HG03575 (cell line): Measurements from ENCODE around the gene UBE2B.

Experiments
- ATAC-seq: cut with Tn5 transposase; IDR thresholded peaks from one replicate; pipeline ENCODE4 v1.9.1; 2021; ENCODE audit not compliant: unreplicated experiment, insufficient number of reproducible peaks, low FRiP score; ENCODE audit errors: extremely low read depth

Gene UBE2B

DNA sequence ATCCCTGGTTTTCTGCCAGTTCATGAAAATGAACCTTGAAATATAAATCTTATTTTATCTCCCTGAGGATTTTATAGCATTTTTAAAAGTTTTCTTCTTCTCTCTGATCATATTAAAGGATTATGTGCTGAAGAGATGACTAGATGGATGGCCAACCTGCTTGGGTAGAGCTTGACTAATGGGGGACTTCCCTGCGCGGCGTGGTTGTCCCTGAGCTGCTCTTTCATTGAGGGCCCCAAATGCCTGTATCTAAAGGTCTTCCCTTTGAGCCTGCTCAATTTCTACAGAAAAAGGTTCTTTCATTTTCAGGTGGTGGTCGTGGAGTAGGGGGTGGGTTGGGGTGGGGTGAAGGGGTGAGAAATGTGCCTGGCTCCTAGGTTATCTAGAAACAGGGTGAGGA is 60.8 kb downstream of the UBE2B start:
- ATAC-seq: no peak

DNA sequence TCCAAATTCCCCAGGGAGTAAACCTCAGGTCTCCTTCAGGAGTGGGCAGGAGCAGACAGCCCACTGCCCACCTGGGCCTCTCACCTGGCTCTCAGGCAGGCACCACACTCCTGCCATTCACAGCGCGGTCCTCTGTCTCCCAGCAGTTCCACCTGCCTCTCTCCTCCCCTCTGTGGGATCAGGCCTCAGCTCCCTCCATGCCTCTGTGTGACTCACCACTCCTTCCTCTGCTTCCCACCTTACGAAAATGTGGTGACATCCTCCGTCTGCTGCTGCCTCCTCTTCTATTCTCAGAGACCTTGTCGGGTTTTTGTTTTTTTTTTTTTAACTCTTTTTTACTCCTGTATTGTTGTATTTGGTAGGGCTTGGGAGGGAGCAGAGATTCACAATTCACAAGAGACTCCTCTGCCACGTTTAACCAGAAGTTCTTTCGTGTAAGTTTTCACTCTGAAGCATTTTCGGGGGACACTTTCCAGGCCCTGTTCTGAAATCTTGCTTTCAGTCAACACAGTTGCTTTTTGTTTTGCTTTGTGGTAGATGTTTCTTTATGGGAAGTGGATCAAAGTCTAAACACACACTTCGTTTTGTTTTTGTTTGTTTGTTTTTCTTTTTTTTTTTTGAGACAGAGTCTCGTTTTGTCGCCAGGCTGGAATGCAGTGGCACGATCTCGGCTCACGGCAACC is 61.4 kb downstream of the UBE2B start:
- no peak for ATAC-seq

DNA sequence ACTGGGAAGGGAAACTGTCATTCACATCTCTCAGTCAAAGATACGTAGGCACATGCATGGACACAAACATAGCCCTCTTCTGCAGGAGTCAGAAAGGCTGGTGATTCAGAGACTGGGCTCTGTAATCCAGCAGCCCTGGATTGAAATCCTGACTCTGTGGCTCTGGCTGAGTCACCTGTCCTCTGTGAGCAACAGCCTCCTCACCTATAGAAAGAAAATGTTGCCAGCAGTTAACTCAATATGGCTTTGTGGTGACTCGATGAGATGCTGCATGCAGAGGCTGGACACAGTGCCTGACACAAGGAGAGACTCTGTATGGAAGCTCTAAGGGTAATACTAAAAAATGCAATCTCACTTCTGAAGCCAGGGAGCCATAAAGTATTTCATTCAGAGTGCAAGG is 64.2 kb downstream of the UBE2B start:
- ATAC-seq: no peak

DNA sequence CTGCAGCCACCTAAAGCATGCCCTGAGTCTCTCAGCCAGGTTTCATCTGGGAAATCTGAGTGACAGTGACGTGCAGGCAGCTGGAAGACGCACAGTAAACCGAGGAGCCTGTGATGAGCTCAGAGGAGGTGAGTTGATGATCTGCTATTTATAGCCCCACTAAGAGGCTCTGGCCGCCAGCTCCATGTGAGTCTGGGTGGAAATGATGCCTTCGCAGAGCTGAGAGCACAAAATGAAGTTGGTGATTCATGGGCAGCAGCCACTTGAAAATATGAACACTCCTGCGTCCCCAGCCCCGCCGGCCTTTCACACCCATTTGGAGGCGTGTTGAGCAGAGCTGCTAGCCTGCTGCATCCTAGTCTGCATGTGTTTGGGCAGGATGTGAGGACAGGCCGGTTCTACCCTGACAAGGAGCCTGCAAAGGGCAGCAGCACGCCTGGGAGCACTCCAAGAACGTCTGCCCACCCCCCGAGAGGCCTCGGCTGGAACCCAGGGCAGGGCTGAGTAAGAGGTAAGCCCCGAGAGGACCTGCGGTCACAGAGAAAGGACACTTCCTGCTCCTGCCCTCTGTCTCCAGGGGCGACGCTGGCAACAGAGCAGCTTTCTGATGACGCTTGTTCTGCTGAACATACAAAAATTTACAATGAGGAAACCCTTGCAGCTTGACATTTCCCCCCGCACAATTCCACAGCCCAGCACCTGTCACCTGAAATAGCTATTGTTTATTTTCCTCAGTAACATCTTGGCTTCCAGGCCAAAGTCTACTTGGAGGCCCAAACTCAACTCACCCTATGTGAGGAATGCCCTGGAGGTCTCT is 65.4 kb downstream of the UBE2B start:
- no peak for ATAC-seq

DNA sequence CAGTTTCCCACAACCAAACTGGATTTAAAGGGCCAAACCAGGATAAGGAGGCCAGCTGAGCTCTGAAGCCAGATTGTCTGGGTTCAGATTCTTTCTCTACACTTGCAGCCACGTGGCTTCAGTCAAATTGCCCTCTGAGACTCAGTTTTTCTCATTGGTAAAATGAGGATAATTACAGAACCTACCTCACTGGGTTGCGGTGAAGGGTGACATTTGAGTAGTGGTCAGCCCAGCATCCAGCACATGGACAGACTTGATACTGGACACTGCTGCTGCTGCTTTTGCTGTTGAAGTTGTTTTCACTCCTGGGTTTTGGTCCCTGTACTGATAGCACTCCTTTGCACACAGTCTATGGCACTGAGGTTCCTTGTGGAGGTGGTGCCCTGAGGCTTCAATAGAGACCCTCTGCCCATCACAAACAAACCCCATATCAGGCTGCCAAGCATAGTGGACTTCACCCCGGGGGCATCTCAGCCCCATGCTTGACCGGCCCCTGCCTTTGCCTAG is 66.0 kb downstream of the UBE2B start:
- no peak for ATAC-seq

DNA sequence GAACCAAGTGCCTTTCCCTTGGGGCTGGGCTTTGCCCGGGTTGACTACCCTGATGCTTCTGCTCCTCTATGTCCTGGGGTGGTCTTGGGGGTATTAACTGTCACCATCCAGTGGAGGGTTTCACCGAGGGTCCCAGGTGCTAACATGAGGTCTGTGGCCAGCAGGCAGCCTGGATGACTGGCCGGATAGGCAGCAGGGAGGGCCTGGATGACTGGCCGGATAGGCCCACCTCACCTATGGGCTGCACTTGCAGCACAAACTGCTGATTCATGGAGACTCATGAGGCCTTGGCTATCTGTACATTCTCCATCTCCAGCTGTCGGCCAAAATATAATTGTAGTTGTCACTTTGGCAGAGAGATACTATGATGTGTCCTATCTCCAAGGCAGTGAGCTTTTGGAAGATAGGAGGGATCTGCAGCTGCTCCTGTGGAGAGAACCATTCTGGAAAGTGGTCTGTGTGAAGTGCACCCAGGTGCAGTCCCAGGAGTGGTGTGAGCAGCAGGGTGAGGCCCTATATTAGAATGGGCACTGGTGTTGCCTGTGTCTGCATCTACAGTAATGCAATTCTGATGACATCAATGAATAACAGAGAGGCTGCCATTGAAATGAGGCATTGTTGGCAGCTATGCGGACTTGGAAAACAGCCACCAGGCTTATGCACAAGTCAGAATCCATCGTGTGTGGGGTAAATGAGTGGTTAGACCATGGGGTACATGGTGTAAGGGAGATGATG is 66.6 kb downstream of the UBE2B start:
- no peak for ATAC-seq

DNA sequence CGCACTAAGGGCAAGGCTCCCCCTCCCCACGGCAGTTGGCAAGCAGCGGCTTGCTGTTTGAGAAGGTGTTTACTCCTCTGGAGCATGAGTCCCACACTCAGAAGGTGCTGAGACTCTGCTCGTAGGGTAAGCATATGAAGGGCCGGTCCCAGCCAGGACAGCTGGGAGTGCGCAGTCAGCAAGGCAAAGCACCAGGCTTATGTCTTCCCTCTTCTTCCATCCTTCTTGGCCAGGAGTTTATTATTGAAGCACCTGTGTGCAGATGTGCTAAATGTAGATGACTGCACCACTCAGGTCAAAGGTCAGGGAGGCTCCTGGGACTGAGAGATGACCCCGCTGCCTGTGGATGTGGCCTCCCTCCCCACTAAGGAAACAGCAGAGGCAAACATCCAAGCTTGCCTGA is 67.4 kb downstream of the UBE2B start:
- ATAC-seq: no peak

DNA sequence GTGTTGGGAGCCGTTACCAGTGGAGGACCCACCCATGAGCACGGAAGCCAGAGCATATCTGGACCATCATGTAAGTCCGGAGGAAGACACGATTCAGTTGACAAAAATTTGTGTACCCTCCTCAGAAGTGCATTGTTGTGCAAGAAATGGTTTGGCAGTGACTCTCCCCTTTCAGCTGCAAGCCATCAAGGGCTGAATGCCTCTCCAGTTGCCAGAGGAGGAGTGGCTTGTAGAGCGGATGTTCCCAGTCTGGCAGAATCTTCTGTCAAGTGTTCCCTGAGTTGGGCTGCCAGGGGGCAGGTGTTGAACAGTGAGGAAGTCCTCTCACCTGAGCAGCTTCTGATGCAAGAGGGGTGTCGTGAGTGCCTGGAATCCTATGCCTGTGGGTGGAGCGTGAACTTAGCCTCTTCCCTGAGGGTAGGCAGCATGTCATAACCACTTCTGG is 67.9 kb downstream of the UBE2B start:
- ATAC-seq: no peak

DNA sequence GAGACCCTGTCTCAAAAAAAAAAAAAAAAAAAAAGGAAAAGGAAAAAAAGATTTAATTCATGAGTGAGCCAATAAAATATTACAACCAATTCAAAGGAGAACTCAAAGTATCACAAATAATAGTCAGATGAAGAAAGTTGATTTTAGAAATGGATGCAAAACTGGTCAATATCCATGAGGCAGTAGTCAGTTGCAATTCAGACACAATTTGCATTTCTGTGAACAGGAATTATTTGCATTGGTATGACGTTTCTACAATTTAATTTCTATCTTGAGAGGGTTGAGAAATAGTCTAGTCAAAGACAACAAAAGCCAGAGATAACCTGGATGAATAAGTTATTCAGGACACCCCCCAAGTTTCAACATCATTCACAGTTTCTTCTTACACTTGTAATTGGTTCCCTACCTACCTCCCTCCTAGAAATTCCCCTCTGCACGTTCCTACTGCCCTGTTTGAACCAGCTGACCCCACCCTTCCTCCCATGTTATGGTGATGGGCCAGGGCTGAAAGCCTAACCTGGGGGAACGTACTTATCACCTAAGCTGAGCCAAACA is 68.9 kb downstream of the UBE2B start:
- no peak for ATAC-seq
